OCI-LY7 (cell line): ENCODE measurements around the gene SYVN1. TPM values are rescaled to one million over a fixed set of nuclear protein-coding genes. Genes with fewer than 3 reads are reported as not detected.

Source experiments
- BruUV-seq: library from RNA; stranded (reverse); fragments of 400-500 nt; replicated peaks from 2 replicates; lab custom pipeline; 2021; lab: Mats Ljungman, UMichigan
- CTCF ChIA-PET: fragments of 300-600 bp; sonication (Branson Sonifier 250); formaldehyde crosslinking; loops from one replicate; lab custom pipeline; 2022; ENCODE audit warnings: antibody characterized with exemption; ENCODE audit not compliant: unreplicated experiment; lab: Charles Lee
- POLR2A ChIA-PET: fragments of 300-600 bp; sonication (Branson Sonifier 250); formaldehyde crosslinking; loops from one replicate; lab custom pipeline; 2022; ENCODE audit warnings: antibody characterized with exemption; lab: Charles Lee
- DNase-seq: peaks from one replicate; pipeline ENCODE4 v3.0.0-alpha.2; 2015; ENCODE audit warnings: low spot score
- H2AFZ ChIP-seq: fragments of 200-600 bp; sonication (generic), shearing (Covaris generic); 2 replicates; pipeline ENCODE4 v1.6.1; 2014; ENCODE audit warnings: mild to moderate bottlenecking, antibody characterized with exemption, low read length, moderate library complexity
- H3K27ac ChIP-seq: fragments of 200-600 bp; sonication (generic); 2 replicates; pipeline ENCODE4 v1.5.1; 2014; ENCODE audit warnings: mixed run types, low read depth, mild to moderate bottlenecking, moderate library complexity, low read length, inconsistent platforms; ENCODE audit not compliant: poor library complexity, severe bottlenecking
- H3K36me3 ChIP-seq: fragments of 200-600 bp; sonication (generic); 2 replicates; pipeline ENCODE4 v1.6.1; 2014; ENCODE audit warnings: mild to moderate bottlenecking, antibody characterized with exemption, low read length, moderate library complexity, mixed read lengths; ENCODE audit not compliant: insufficient read depth
- H3K4me1 ChIP-seq: fragments of 200-600 bp; sonication (generic); 2 replicates; pipeline ENCODE4 v1.5.1; 2014; ENCODE audit warnings: mild to moderate bottlenecking, low read length; ENCODE audit not compliant: insufficient read depth, poor library complexity, severe bottlenecking
- H3K4me2 ChIP-seq: fragments of 200-600 bp; sonication (generic); 2 replicates; pipeline ENCODE4 v1.6.1; 2014; ENCODE audit warnings: mild to moderate bottlenecking, low read length
- H3K4me3 ChIP-seq: fragments of 200-600 bp; sonication (generic); 2 replicates; pipeline ENCODE4 v1.5.1; 2014; ENCODE audit warnings: mild to moderate bottlenecking, low read depth, low read length; ENCODE audit not compliant: poor library complexity, severe bottlenecking
- H3K79me2 ChIP-seq: fragments of 200-600 bp; sonication (generic); 2 replicates; pipeline ENCODE4 v1.6.1; 2016; ENCODE audit warnings: low read depth, mild to moderate bottlenecking, low read length, moderate library complexity, mixed read lengths; ENCODE audit not compliant: insufficient read depth
- H3K9me2 ChIP-seq: fragments of 200-600 bp; sonication (generic); 2 replicates; pipeline ENCODE4 v1.6.1; 2016; ENCODE audit warnings: mild to moderate bottlenecking, low read length, mixed read lengths; ENCODE audit not compliant: insufficient read depth
- H3K9me3 ChIP-seq: fragments of 200-600 bp; sonication (generic); 2 replicates; pipeline ENCODE4 v1.6.1; 2014; ENCODE audit warnings: mild to moderate bottlenecking, mixed run types, low read length, mixed read lengths
- H4K20me1 ChIP-seq: fragments of 200-600 bp; sonication (generic); 2 replicates; pipeline ENCODE4 v1.6.1; 2014; ENCODE audit warnings: mild to moderate bottlenecking, antibody characterized with exemption, low read length, moderate library complexity, mixed read lengths; ENCODE audit not compliant: insufficient read depth
- CTCF ChIP-seq: fragments of 200-600 bp; sonication (generic); conservative IDR thresholded peaks from 2 replicates; pipeline ENCODE4 v1.5.1; 2014; ENCODE audit warnings: mild to moderate bottlenecking, antibody characterized with exemption, low read length, moderate library complexity, mixed read lengths
- EZH2phosphoT487 ChIP-seq: fragments of 200-600 bp; sonication (generic); IDR thresholded peaks from 2 replicates; pipeline ENCODE4 v1.6.1; 2018; ENCODE audit warnings: low read depth, borderline replicate concordance, mild to moderate bottlenecking, mixed run types, antibody characterized with exemption, low read length, moderate library complexity, mixed read lengths
- intact Hi-C: fragments of 100-400 bp; cut with micrococcal nuclease; formaldehyde crosslinking; loops from one replicate; pipeline ENCODE4 v1.10.0; 2022; ENCODE audit not compliant: unreplicated experiment
- total RNA-seq, 2 experiments: library from RNA; depleted of rRNA in 1 of 2; stranded (reverse); fragments of >200 nt in 1 of 2; shearing (Covaris generic) in 1 of 2; gene quantifications; 2 replicates each; pipeline ENCODE4 v1.2.3, GENCODE V29; 2014 to 2022

Gene SYVN1
- total RNA-seq, 2 experiments from 2014 or later = 134 to 310 TPM

GRCh38 chr11:65089621-65090020, 44.7 kb downstream of the SYVN1 start:
- H4K20me1 ChIP-seq = no peaks in the 10 kb centered on the region
- peaks cover 21% of the 10 kb centered on the region for H3K36me3 ChIP-seq
- TF ChIP-seq CTCF (no peak), EZH2phosphoT487 (no peak)
- H3K79me2 ChIP-seq = peaks cover 9% of the 10 kb centered on the region; the same call in 1 of the 2 replicates
- H2AFZ ChIP-seq = no peak overlapping the region
- intact Hi-C loops = loop anchor here (10.0 kb wide), 2 partner anchors 175 to 245 kb away; partner anchors contain the start of genes ATG2A and CDC42BPG
- POLR2A ChIA-PET = interaction anchor here (1.4 kb wide), 1 partner anchor 13 kb away, joined by 5 read pairs; no protein-coding TSS in a partner anchor
- no peaks in the 10 kb centered on the region for H3K9me2 ChIP-seq
- H3K4me3 ChIP-seq = no peak overlapping the region
- no peaks in the 10 kb centered on the region for H3K9me3 ChIP-seq
- no peak overlapping the region for H3K4me2 ChIP-seq
- peaks cover 21% of the 10 kb centered on the region for H3K4me1 ChIP-seq
- CTCF ChIA-PET = no interaction called here
- H3K27ac ChIP-seq = no peak overlapping the region
- no TSS peak for BruUV-seq
- no peak for DNase-seq

- Histone ChIP-seq H3K9me2 (no peaks in the 10 kb centered on the region), H4K20me1 (peaks cover 5% of the 10 kb centered on the region; the same call in 1 of the 2 replicates), H3K4me1 (peaks cover 24% of the 10 kb centered on the region), H3K4me2 (no peak overlapping the region), H2AFZ (no peak overlapping the region), H3K79me2 (peaks cover 22% of the 10 kb centered on the region), H3K4me3 (no peak overlapping the region), H3K27ac (no peak overlapping the region), H3K36me3 (peaks cover 28% of the 10 kb centered on the region), H3K9me3 (no peaks in the 10 kb centered on the region)
- ChIA-PET CTCF (no interaction called here), POLR2A (no interaction called here)
- intact Hi-C loops = loop anchor here (10.0 kb wide), 2 partner anchors 173 to 243 kb away; partner anchors contain the start of genes ATG2A and CDC42BPG
- BruUV-seq = no TSS peak
- TF ChIP-seq EZH2phosphoT487 (no peak), CTCF (no peak)
- no peak for DNase-seq
These were observed 46.5 kb downstream of the SYVN1 start for GRCh38 chr11:65087827-65088226.

GRCh38 chr11:65087216-65087615, 47.1 kb downstream of the SYVN1 start:
- H3K4me1 ChIP-seq = peaks cover 27% of the 10 kb centered on the region
- TF ChIP-seq CTCF = no peak
- no peak for TF ChIP-seq EZH2phosphoT487
- H3K9me2 ChIP-seq = no peaks in the 10 kb centered on the region
- no peak overlapping the region for H3K27ac ChIP-seq
- H3K4me3 ChIP-seq = no peak overlapping the region
- ChIA-PET POLR2A (no interaction called here), CTCF (no interaction called here)
- peaks cover 34% of the 10 kb centered on the region for H3K36me3 ChIP-seq
- H3K9me3 ChIP-seq = no peaks in the 10 kb centered on the region
- H3K4me2 ChIP-seq = no peak overlapping the region
- peaks cover 8% of the 10 kb centered on the region; the same call in 1 of the 2 replicates for H4K20me1 ChIP-seq
- peaks cover 28% of the 10 kb centered on the region for H3K79me2 ChIP-seq
- no peak for DNase-seq
- intact Hi-C loops = loop anchor here (10.0 kb wide), 2 partner anchors 172 to 242 kb away; partner anchors contain the start of genes ATG2A and CDC42BPG
- H2AFZ ChIP-seq = no peak overlapping the region
- no TSS peak for BruUV-seq
